ENCODE results near the gene ADD1. TPM values are rescaled to one million over a fixed set of nuclear protein-coding genes. Genes with fewer than 3 reads are reported as not detected.

Gene ADD1
- total and polyA plus RNA-seq, 8 donors, result 262 to 331 (median 304) TPM

GRCh38 chr4:2931512-2932301 lies 88.1 kb downstream of the ADD1 start:
- Histone ChIP-seq H3K4me3 (peak overlapping the region in 1 of 2 donors; percentile 70), H3K36me3 (peaks cover 0 to 56% of the 10 kb centered on the region in 2 donors), H3K27ac (peak overlapping the region; percentile 88 to 90), H3K4me1 (peaks cover 33 to 70% of the 10 kb centered on the region in 2 donors), H3K9me3 (no peaks in the 10 kb centered on the region), H3K27me3 (no peaks in the 10 kb centered on the region)
- ATAC-seq (peak; percentile 4), DNase-seq (peak in 2 of 4 donors; percentile 85 to 94)
- TF ChIP-seq, protein P1, sequence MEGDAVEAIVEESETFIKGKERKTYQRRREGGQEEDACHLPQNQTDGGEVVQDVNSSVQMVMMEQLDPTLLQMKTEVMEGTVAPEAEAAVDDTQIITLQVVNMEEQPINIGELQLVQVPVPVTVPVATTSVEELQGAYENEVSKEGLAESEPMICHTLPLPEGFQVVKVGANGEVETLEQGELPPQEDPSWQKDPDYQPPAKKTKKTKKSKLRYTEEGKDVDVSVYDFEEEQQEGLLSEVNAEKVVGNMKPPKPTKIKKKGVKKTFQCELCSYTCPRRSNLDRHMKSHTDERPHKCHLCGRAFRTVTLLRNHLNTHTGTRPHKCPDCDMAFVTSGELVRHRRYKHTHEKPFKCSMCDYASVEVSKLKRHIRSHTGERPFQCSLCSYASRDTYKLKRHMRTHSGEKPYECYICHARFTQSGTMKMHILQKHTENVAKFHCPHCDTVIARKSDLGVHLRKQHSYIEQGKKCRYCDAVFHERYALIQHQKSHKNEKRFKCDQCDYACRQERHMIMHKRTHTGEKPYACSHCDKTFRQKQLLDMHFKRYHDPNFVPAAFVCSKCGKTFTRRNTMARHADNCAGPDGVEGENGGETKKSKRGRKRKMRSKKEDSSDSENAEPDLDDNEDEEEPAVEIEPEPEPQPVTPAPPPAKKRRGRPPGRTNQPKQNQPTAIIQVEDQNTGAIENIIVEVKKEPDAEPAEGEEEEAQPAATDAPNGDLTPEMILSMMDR (IDR thresholded peaks at IDR 0.05), result peak in 1 of 2 donors; percentile 32
- intact Hi-C loops (cut with DNase I), result loop anchor here in 1 of 2 donors (10.0 kb wide), 1 partner anchor 167 kb away; no protein-coding TSS in a partner anchor

DNA sequence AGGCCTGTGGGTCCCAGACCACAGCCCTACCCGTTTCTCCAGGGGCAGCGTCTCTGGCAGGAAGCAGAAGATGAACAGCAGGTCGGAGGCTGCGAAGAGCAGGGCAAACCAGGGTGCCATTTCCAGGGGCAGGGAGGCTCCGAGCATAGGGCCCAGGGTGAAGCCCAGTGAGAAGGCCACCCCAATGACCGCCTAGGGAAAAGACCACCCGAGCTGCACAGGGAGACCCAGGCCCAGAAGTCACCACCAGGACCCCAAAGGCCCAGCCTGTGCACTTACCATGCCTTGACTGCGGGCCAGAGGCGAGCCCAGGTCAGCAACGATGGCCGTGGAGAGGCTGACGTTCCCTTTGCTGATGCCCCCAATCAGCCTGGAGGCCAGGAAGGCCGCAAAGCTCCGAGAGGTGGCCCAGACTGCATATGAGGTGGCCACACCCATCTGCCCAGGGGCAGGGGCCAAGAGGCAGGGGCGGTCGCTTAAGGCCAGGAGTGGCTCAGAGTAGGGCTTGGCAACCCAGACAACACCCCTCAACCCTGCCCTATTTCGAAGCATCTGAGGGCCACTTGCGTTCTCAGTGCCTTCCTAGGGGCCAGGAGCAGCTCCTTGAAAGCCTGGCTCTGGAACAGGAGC lies 88.8 kb downstream of the ADD1 start:
- TF ChIP-seq, protein P1 (IDR thresholded peaks at IDR 0.05), result no peak
- Histone ChIP-seq H3K4me1 (peaks cover 33 to 78% of the 10 kb centered on the region in 2 donors), H3K27ac (peak overlapping the region; percentile 88 to 90), H3K36me3 (peaks cover 0 to 53% of the 10 kb centered on the region in 2 donors), H3K9me3 (no peaks in the 10 kb centered on the region), H3K27me3 (no peaks in the 10 kb centered on the region), H3K4me3 (peak overlapping the region in 1 of 2 donors; percentile 70)
- intact Hi-C loops (cut with DNase I), result loop anchor here in 1 of 2 donors (10.0 kb wide), 1 partner anchor 168 kb away; no protein-coding TSS in a partner anchor
- ATAC-seq (peak; percentile 3), DNase-seq (peak in 2 of 4 donors; percentile 57)

DNA sequence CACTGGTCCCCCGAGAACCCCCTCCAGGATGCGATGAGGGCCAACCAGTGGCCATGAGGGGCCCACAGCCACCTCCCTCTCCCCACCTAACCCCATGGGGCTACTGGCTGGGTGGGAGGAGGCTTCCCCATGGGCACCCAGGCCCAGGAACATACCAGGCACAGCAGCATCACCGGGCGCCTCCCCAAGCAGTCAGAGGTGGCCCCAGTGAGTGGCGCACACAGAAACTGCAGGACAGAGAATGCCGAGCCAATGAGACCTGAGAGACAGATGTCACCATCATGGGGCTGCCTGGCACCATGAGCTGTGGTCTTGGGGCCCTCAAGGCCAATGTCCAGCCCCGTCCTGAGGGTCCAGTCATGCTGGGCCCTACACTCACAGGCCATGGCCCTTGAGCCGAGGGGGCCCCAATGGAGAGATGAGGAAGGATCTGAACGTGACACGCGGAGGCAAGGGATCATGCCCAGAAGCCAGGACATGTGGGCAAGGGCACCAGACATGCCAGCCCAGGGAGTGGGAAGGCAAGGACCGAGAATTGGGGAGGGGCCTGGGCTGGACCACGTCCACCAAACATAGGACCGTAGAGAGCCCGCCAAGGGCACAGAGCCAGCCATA lies 89.4 kb downstream of the ADD1 start:
- TF ChIP-seq, protein P1 (IDR thresholded peaks at IDR 0.05), result no peak
- no peak for ATAC-seq
- peak in 1 of 4 donors; percentile 42 for DNase-seq
- H3K4me3 ChIP-seq, result peak overlapping the region; percentile 70 to 97
- no peaks in the 10 kb centered on the region for H3K27me3 ChIP-seq
- H3K9me3 ChIP-seq, result no peaks in the 10 kb centered on the region
- intact Hi-C loops (cut with DNase I), result loop anchor here in 1 of 2 donors (10.0 kb wide), 1 partner anchor 168 kb away; no protein-coding TSS in a partner anchor
- peak overlapping the region; percentile 88 to 90 for H3K27ac ChIP-seq
- H3K4me1 ChIP-seq, result peaks cover 33 to 84% of the 10 kb centered on the region in 2 donors
- peaks cover 0 to 53% of the 10 kb centered on the region in 2 donors for H3K36me3 ChIP-seq

DNA sequence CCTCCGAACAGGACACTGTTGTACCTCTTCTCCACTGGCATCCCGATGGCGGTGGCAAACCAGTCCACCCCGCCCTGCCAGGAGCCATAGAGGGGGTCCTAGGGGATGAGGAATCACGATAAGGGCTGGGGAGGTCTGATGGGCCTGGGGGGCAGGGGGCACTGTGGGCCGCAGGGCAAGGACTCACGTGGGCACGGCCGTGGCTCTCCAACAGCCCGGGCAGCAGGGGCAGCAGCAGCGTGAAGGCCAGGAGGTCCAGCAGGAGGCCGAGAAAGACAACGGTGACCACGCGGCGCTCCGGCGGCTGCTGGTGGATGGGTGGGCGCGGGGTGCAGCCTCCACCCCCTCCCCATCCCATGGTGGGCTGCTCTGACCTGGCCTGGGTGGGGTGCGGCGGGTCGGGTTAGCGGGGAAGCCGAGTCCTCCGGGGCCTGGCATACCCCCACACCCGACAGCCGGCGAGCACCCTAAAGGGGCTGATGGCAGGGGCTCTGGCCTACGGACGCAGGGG lies 90.0 kb downstream of the ADD1 start:
- H3K9me3 ChIP-seq, result no peaks in the 10 kb centered on the region
- peaks cover 33 to 79% of the 10 kb centered on the region in 2 donors for H3K4me1 ChIP-seq
- peak overlapping the region; percentile 70 to 97 for H3K4me3 ChIP-seq
- intact Hi-C loops (cut with DNase I), result loop anchor here in 1 of 2 donors (10.0 kb wide), 1 partner anchor 169 kb away; no protein-coding TSS in a partner anchor
- H3K36me3 ChIP-seq, result peaks cover 0 to 53% of the 10 kb centered on the region in 2 donors
- TF ChIP-seq, protein P1 (IDR thresholded peaks at IDR 0.05), result no peak
- peak overlapping the region; percentile 88 to 90 for H3K27ac ChIP-seq
- ATAC-seq (no peak), DNase-seq (peak in 1 of 4 donors; percentile 47)
- H3K27me3 ChIP-seq, result no peaks in the 10 kb centered on the region
